ENCODE measurements around the gene CMTR1. TPM values are rescaled to one million over a fixed set of nuclear protein-coding genes. Genes with fewer than 3 reads are reported as not detected.

CMTR1 gene
- total RNA-seq, 1 donor from 2014 or later = 44.5 TPM

- Mint-ChIP-seq H3K4me3 (ENCODE audit: unreplicated experiment) (no peak overlapping the region), H3K9me3 (ENCODE audit: unreplicated experiment) (peaks cover 5% of the 10 kb centered on the region), H3K4me1 (ENCODE audit: unreplicated experiment) (no peaks in the 10 kb centered on the region), H3K27ac (ENCODE audit: unreplicated experiment) (no peak overlapping the region), H3K36me3 (ENCODE audit: unreplicated experiment) (no peaks in the 10 kb centered on the region), H3K27me3 (ENCODE audit: unreplicated experiment) (peaks cover 52% of the 10 kb centered on the region)
- no peak for TF ChIP-seq CTCF (IDR thresholded peaks at IDR 0.05)
- DNase-seq (ENCODE audit: extremely low spot score, unreplicated experiment) = no peak
Observed at GRCh38 chr6:37406726-37407341, 26.2 kb upstream of the CMTR1 start.

GRCh38 chr6:37407948-37408347 is 25.1 kb upstream of the CMTR1 start:
- Mint-ChIP-seq H3K4me1 (ENCODE audit: unreplicated experiment) (no peaks in the 10 kb centered on the region), H3K9me3 (ENCODE audit: unreplicated experiment) (peaks cover 5% of the 10 kb centered on the region), H3K27ac (ENCODE audit: unreplicated experiment) (no peak overlapping the region), H3K36me3 (ENCODE audit: unreplicated experiment) (no peaks in the 10 kb centered on the region), H3K4me3 (ENCODE audit: unreplicated experiment) (no peak overlapping the region), H3K27me3 (ENCODE audit: unreplicated experiment) (peaks cover 52% of the 10 kb centered on the region)
- no peak for DNase-seq (ENCODE audit: extremely low spot score, unreplicated experiment)
- TF ChIP-seq CTCF (IDR thresholded peaks at IDR 0.05) = no peak

- Mint-ChIP-seq H3K9me3 (ENCODE audit: unreplicated experiment) (peaks cover 5% of the 10 kb centered on the region), H3K4me1 (ENCODE audit: unreplicated experiment) (no peaks in the 10 kb centered on the region), H3K27me3 (ENCODE audit: unreplicated experiment) (peaks cover 43% of the 10 kb centered on the region), H3K36me3 (ENCODE audit: unreplicated experiment) (no peaks in the 10 kb centered on the region), H3K27ac (ENCODE audit: unreplicated experiment) (no peak overlapping the region), H3K4me3 (ENCODE audit: unreplicated experiment) (no peak overlapping the region)
- DNase-seq (ENCODE audit: extremely low spot score, unreplicated experiment) = no peak
- TF ChIP-seq CTCF (IDR thresholded peaks at IDR 0.05) = no peak
Observed at GRCh38 chr6:37409501-37409900, 23.5 kb upstream of the CMTR1 start.

- H3K9me3 Mint-ChIP-seq (ENCODE audit: unreplicated experiment) = peaks cover 11% of the 10 kb centered on the region
- H3K27ac Mint-ChIP-seq (ENCODE audit: unreplicated experiment) = no peak overlapping the region
- no peak for DNase-seq (ENCODE audit: extremely low spot score, unreplicated experiment)
- H3K4me1 Mint-ChIP-seq (ENCODE audit: unreplicated experiment) = no peaks in the 10 kb centered on the region
- no peak overlapping the region for H3K4me3 Mint-ChIP-seq (ENCODE audit: unreplicated experiment)
- TF ChIP-seq CTCF (IDR thresholded peaks at IDR 0.05) = no peak
- H3K27me3 Mint-ChIP-seq (ENCODE audit: unreplicated experiment) = peaks cover 6% of the 10 kb centered on the region
- H3K36me3 Mint-ChIP-seq (ENCODE audit: unreplicated experiment) = no peaks in the 10 kb centered on the region
Observed at GRCh38 chr6:37417393-37417792, 15.6 kb upstream of the CMTR1 start.

- DNase-seq (ENCODE audit: extremely low spot score, unreplicated experiment) = no peak
- TF ChIP-seq CTCF (IDR thresholded peaks at IDR 0.05) = no peak
- Mint-ChIP-seq H3K4me3 (ENCODE audit: unreplicated experiment) (no peak overlapping the region), H3K36me3 (ENCODE audit: unreplicated experiment) (no peaks in the 10 kb centered on the region), H3K4me1 (ENCODE audit: unreplicated experiment) (no peaks in the 10 kb centered on the region), H3K27ac (ENCODE audit: unreplicated experiment) (no peak overlapping the region), H3K27me3 (ENCODE audit: unreplicated experiment) (peaks cover 11% of the 10 kb centered on the region), H3K9me3 (ENCODE audit: unreplicated experiment) (peaks cover 11% of the 10 kb centered on the region)
Observed at GRCh38 chr6:37418722-37419121, 14.3 kb upstream of the CMTR1 start.

Measured in osteocyte (in vitro differentiated cells).